ENCODE results near the gene ODF2L.
"Not testable (repeated sequence)": the region's sequence is repeated elsewhere in the genome, so short reads cannot be mapped to it uniquely, and the experiment has no call there.

DNA sequence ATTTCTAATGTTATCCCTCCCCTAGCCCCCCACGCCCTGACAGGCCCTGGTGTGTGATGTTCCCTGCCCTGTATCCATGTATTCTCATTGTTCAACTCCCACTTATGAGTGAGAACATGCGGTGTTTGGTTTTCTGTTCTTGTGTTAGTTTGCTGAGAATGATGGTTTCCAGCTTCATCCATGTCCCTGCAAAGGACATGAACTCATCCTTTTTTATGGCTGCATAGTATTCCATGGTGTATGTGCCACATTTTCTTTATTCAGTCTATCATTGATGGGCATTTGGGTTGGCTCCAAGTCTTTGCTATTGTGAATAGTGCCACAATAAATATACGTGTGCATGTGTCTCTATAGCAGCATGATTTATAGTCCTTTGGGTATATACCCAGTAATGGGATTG is 45.9 kb downstream of the ODF2L start:
- TF ChIP-seq, protein P1, sequence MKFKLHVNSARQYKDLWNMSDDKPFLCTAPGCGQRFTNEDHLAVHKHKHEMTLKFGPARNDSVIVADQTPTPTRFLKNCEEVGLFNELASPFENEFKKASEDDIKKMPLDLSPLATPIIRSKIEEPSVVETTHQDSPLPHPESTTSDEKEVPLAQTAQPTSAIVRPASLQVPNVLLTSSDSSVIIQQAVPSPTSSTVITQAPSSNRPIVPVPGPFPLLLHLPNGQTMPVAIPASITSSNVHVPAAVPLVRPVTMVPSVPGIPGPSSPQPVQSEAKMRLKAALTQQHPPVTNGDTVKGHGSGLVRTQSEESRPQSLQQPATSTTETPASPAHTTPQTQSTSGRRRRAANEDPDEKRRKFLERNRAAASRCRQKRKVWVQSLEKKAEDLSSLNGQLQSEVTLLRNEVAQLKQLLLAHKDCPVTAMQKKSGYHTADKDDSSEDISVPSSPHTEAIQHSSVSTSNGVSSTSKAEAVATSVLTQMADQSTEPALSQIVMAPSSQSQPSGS (CRISPR knock-in tag; IDR thresholded peaks at IDR 0.05), result not testable (repeated sequence)
- TF ChIP-seq HDAC6, POLR2AphosphoS5 (IDR thresholded peaks at IDR 0.05; ENCODE audit: low read depth, low read length): not testable (repeated sequence)
- TF ChIP-seq, protein P2, sequence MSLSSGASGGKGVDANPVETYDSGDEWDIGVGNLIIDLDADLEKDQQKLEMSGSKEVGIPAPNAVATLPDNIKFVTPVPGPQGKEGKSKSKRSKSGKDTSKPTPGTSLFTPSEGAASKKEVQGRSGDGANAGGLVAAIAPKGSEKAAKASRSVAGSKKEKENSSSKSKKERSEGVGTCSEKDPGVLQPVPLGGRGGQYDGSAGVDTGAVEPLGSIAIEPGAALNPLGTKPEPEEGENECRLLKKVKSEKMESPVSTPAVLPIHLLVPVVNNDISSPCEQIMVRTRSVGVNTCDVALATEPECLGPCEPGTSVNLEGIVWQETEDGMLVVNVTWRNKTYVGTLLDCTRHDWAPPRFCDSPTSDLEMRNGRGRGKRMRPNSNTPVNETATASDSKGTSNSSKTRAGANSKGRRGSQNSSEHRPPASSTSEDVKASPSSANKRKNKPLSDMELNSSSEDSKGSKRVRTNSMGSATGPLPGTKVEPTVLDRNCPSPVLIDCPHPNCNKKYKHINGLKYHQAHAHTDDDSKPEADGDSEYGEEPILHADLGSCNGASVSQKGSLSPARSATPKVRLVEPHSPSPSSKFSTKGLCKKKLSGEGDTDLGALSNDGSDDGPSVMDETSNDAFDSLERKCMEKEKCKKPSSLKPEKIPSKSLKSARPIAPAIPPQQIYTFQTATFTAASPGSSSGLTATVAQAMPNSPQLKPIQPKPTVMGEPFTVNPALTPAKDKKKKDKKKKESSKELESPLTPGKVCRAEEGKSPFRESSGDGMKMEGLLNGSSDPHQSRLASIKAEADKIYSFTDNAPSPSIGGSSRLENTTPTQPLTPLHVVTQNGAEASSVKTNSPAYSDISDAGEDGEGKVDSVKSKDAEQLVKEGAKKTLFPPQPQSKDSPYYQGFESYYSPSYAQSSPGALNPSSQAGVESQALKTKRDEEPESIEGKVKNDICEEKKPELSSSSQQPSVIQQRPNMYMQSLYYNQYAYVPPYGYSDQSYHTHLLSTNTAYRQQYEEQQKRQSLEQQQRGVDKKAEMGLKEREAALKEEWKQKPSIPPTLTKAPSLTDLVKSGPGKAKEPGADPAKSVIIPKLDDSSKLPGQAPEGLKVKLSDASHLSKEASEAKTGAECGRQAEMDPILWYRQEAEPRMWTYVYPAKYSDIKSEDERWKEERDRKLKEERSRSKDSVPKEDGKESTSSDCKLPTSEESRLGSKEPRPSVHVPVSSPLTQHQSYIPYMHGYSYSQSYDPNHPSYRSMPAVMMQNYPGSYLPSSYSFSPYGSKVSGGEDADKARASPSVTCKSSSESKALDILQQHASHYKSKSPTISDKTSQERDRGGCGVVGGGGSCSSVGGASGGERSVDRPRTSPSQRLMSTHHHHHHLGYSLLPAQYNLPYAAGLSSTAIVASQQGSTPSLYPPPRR (CRISPR knock-in tag; IDR thresholded peaks at IDR 0.05; ENCODE audit: borderline replicate concordance), result not testable (repeated sequence)

All from HepG2 (cell line).